IMR-90 (cell line): ENCODE measurements around the gene DHDDS. TPM values are rescaled to one million over a fixed set of nuclear protein-coding genes. Genes with fewer than 3 reads are reported as not detected.

Source experiments
- ATAC-seq: fragments of 200-7000 bp; cut with Tn5 transposase; 2 replicates; pipeline ENCODE4 v1.9.1; 2020; ENCODE audit warnings: low read depth, mild to moderate bottlenecking, moderate library complexity
- BruUV-seq: library from RNA; stranded (reverse); fragments of 400-500 nt; replicated peaks from 2 replicates; lab custom pipeline; 2021; lab: Mats Ljungman, UMichigan
- CTCF ChIA-PET: fragments of 300-600 bp; formaldehyde crosslinking; extraction: SDS; loops from one replicate; lab custom pipeline; 2021; ENCODE audit warnings: antibody characterized with exemption; lab: Yijun Ruan, JAX
- POLR2A ChIA-PET: fragments of 300-600 bp; sonication (Branson Sonifier 250); formaldehyde crosslinking; loops from one replicate; lab custom pipeline; 2022; ENCODE audit warnings: antibody characterized with exemption; ENCODE audit not compliant: unreplicated experiment; lab: Charles Lee
- DNase-seq: peaks from one replicate; pipeline ENCODE4 v3.0.0; 2013
- H2AFZ ChIP-seq: replicated peaks from 2 replicates; pipeline ENCODE3; 2013; ENCODE audit warnings: low read length, mild to moderate bottlenecking; ENCODE audit not compliant: poor library complexity
- H2AK5ac ChIP-seq: 2 replicates; pipeline ENCODE4 v1.6.1; 2013; ENCODE audit warnings: low read depth, low read length, inconsistent platforms
- H2AK9ac ChIP-seq: replicated peaks from 2 replicates; pipeline ENCODE3; 2013; ENCODE audit warnings: mild to moderate bottlenecking, low read depth, low read length, moderate library complexity; ENCODE audit not compliant: poor library complexity
- H2BK120ac ChIP-seq: 2 replicates; pipeline ENCODE4 v1.6.1; 2013; ENCODE audit warnings: low read depth, low read length, inconsistent platforms
- H2BK15ac ChIP-seq: 3 replicates; pipeline ENCODE4 v1.6.1; 2013; ENCODE audit warnings: low read depth, low read length, inconsistent platforms
- H2BK20ac ChIP-seq: 2 replicates; pipeline ENCODE4 v1.6.1; 2013; ENCODE audit warnings: low read depth, mild to moderate bottlenecking, inconsistent platforms, low read length, moderate library complexity
- H2BK5ac ChIP-seq: 2 replicates; pipeline ENCODE4 v1.6.1; 2013; ENCODE audit warnings: mild to moderate bottlenecking, low read depth, low read length, inconsistent platforms; ENCODE audit not compliant: poor library complexity, severe bottlenecking
- H3K14ac ChIP-seq: replicated peaks from 2 replicates; pipeline ENCODE4 v1.6.1; 2013; ENCODE audit warnings: low read depth, low read length, inconsistent platforms
- H3K18ac ChIP-seq: 2 replicates; pipeline ENCODE4 v1.6.1; 2013; ENCODE audit warnings: low read depth, low read length, control low read depth
- H3K23ac ChIP-seq: 2 replicates; pipeline ENCODE4 v1.6.1; 2013; ENCODE audit warnings: low read depth, low read length, inconsistent platforms
- H3K27ac ChIP-seq: 2 replicates; pipeline ENCODE4 v1.5.1; 2013; ENCODE audit warnings: mild to moderate bottlenecking, control low read depth, low read length; ENCODE audit not compliant: insufficient read depth
- H3K27me3 ChIP-seq: 2 replicates; pipeline ENCODE4 v1.6.1; 2013; ENCODE audit warnings: low read length; ENCODE audit not compliant: control insufficient read depth, insufficient read depth
- H3K36me3 ChIP-seq: 2 replicates; pipeline ENCODE4 v1.6.1; 2013; ENCODE audit warnings: low read length, mixed read lengths; ENCODE audit not compliant: control insufficient read depth, insufficient read depth
- H3K4ac ChIP-seq: 2 replicates; pipeline ENCODE4 v1.6.1; 2013; ENCODE audit warnings: low read depth, low read length, inconsistent platforms
- H3K4me1 ChIP-seq: 2 replicates; pipeline ENCODE4 v1.6.1; 2013; ENCODE audit warnings: low read length, mixed read lengths; ENCODE audit not compliant: control insufficient read depth, insufficient read depth
- H3K4me2 ChIP-seq: 2 replicates; pipeline ENCODE4 v1.6.1; 2013; ENCODE audit warnings: low read depth, mild to moderate bottlenecking, control low read depth, low read length, moderate library complexity
- H3K4me3 ChIP-seq: 2 replicates; pipeline ENCODE4 v1.5.1; 2013; ENCODE audit warnings: low read depth, mild to moderate bottlenecking, control low read depth, low read length, moderate library complexity; ENCODE audit not compliant: insufficient read depth
- H3K56ac ChIP-seq: 2 replicates; pipeline ENCODE4 v1.6.1; 2013; ENCODE audit warnings: low read length, inconsistent platforms; ENCODE audit not compliant: insufficient read depth; ENCODE audit errors: extremely low read depth
- H3K79me1 ChIP-seq, 2 experiments: 2 replicates each; pipeline ENCODE4 v1.6.1; 2013; ENCODE audit warnings: low read length in 2 of 2, inconsistent platforms in 1 of 2, low read depth in 1 of 2
- H3K9ac ChIP-seq: 2 replicates; pipeline ENCODE4 v1.6.1; 2013; ENCODE audit warnings: low read depth, low read length, control low read depth
- H3K9me1 ChIP-seq: 2 replicates; pipeline ENCODE4 v1.6.1; 2013; ENCODE audit warnings: low read length, inconsistent platforms; ENCODE audit not compliant: insufficient read depth
- H3K9me3 ChIP-seq: 2 replicates; pipeline ENCODE4 v1.6.1; 2013; ENCODE audit warnings: low read length; ENCODE audit not compliant: control insufficient read depth, insufficient read depth
- H4K20me1 ChIP-seq: 2 replicates; pipeline ENCODE4 v1.6.1; 2013; ENCODE audit warnings: low read length, inconsistent platforms; ENCODE audit not compliant: insufficient read depth
- H4K5ac ChIP-seq: 2 replicates; pipeline ENCODE4 v1.6.1; 2013; ENCODE audit warnings: mild to moderate bottlenecking, low read depth, low read length, control low read depth
- H4K8ac ChIP-seq, 2 experiments: 2 replicates each; pipeline ENCODE4 v1.6.1; 2013; ENCODE audit warnings: low read depth in 2 of 2, low read length in 2 of 2, control low read depth in 1 of 2, inconsistent platforms in 1 of 2
- H4K91ac ChIP-seq: 2 replicates; pipeline ENCODE4 v1.6.1; 2013; ENCODE audit warnings: low read depth, low read length, inconsistent platforms; ENCODE audit not compliant: insufficient read depth
- CHD1 ChIP-seq: IDR thresholded peaks from 2 replicates; pipeline ENCODE4 v1.6.1; 2012; ENCODE audit warnings: low read depth, low read length, improper control_type of control experiment
- MAZ ChIP-seq: IDR thresholded peaks from 2 replicates; pipeline ENCODE4 v1.6.1; 2012; ENCODE audit warnings: low read depth, mild to moderate bottlenecking, low read length, improper control_type of control experiment, moderate library complexity, borderline replicate concordance
- MXI1 ChIP-seq: IDR thresholded peaks from 2 replicates; pipeline ENCODE4 v1.6.1; 2012; ENCODE audit warnings: low read depth, mild to moderate bottlenecking, low read length, moderate library complexity, borderline replicate concordance
- POLR2A ChIP-seq: IDR thresholded peaks from 2 replicates; pipeline ENCODE4 v1.6.1; 2012; ENCODE audit warnings: mild to moderate bottlenecking, low read depth, low read length
- RAD21 ChIP-seq: IDR thresholded peaks from 2 replicates; pipeline ENCODE4 v1.6.1; 2012; ENCODE audit warnings: low read length, improper control_type of control experiment
- RCOR1 ChIP-seq: IDR thresholded peaks from 2 replicates; pipeline ENCODE4 v1.6.1; 2012; ENCODE audit warnings: mild to moderate bottlenecking, low read length, improper control_type of control experiment; ENCODE audit not compliant: insufficient replicate concordance
- WGBS, 2 experiments: methylation state at CpG; one replicate each; pipeline versions ENCODE4 v1.1.5 to v1.1.7; 2013; ENCODE audit warnings: missing lambda C conversion rate in 2 of 2; ENCODE audit not compliant: insufficient read length in 1 of 2; ENCODE audit errors: extremely low coverage in 2 of 2; 5-methylcytosine and 5-hydroxymethylcytosine counted together
- dilution Hi-C: fragments of 300-500 bp; cut with HindIII; formaldehyde crosslinking; loops from one replicate; pipeline ENCODE4 v1.14.3; 2018; ENCODE audit warnings: low sequenced_read_pairs; ENCODE audit not compliant: unreplicated experiment
- in situ Hi-C: fragments of 300-500 bp; cut with MboI; formaldehyde crosslinking; loops from 3 replicates; pipeline ENCODE4 v1.14.3; 2019; ENCODE audit warnings: low sequenced_read_pairs, inconsistent platforms, mixed read lengths
- intact Hi-C: fragments of 100-400 bp; cut with micrococcal nuclease; formaldehyde crosslinking; loops from 2 replicates; pipeline ENCODE4 v1.10.0; 2022
- polyA plus RNA-seq, 3 experiments: library from polyadenylated mRNA; depleted of rRNA; stranded (reverse); fragments of >200 nt; gene quantifications; 2 replicates each; pipeline ENCODE4 v1.2.3, GENCODE V29; 2012; ENCODE audit warnings: low replicate concordance in 1 of 3
- total RNA-seq: library from RNA; depleted of rRNA; stranded (reverse); fragments of >200 nt; gene quantifications from 2 replicates; pipeline ENCODE4 v1.2.3, GENCODE V29; 2012
- TF ChIP-seq, protein P1 (sequence below): conservative IDR thresholded peaks from 2 replicates; pipeline ENCODE4 v1.5.1; 2012; ENCODE audit warnings: mild to moderate bottlenecking, low read depth, low read length, improper control_type of control experiment
- TF ChIP-seq, protein P2 (sequence below): fragments of 150-350 bp; IDR thresholded peaks from 2 replicates; pipeline ENCODE4 v1.6.1; 2016; ENCODE audit warnings: low read depth, mild to moderate bottlenecking, low read length, moderate library complexity, borderline replicate concordance

DHDDS gene
- total and polyA plus RNA-seq, 2 of the 4 experiments (the other 2 are of a cell fraction) = 49.3 to 67.7 TPM

DNA sequence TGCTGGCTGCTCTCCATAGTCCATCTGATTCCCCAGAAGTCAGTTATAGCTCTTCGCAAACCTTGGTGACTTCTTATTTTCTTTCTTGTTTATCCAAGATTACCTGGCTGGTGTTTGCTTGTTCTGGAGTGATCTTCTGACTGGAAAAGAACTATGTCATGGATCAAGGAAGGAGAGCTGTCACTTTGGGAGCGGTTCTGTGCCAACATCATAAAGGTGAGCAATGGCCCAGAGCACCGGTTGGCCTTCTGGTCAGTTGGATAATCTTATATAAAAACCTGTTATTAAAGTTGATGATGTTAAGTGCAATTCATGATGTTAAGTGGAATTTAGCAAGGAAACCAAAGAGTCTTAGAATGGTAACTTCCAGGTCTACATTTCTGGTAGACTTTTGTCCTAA lies 672 bp downstream of the DHDDS start:
- H4K5ac ChIP-seq = peak overlapping the region; percentile 35; the same call in 1 of the 2 replicates
- H3K27me3 ChIP-seq = peaks cover 4% of the 10 kb centered on the region; the same call in 1 of the 2 replicates
- peaks cover 20 to 23% of the 10 kb centered on the region in 2 experiments for H3K79me1 ChIP-seq
- H2AK9ac ChIP-seq = no peak overlapping the region
- peak overlapping the region; percentile 66; the same call in 1 of the 3 replicates for H2BK15ac ChIP-seq
- peak overlapping the region; percentile 88 for H3K4me2 ChIP-seq
- H4K20me1 ChIP-seq = no peaks in the 10 kb centered on the region
- WGBS, 2 experiments = no CpG with 5 or more reads among the region's 3 CpGs
- H2BK20ac ChIP-seq = no peak overlapping the region
- peak overlapping the region; percentile 86; the same call in 1 of the 2 replicates for H2AK5ac ChIP-seq
- H4K8ac ChIP-seq = peak overlapping the region; percentile 84 to 98
- peak overlapping the region; percentile 90 for H3K14ac ChIP-seq
- peaks cover 5% of the 10 kb centered on the region; the same call in 1 of the 2 replicates for H3K9me1 ChIP-seq
- CTCF ChIA-PET = interaction anchor here (1.4 to 1.5 kb wide), 2 partner anchors 16 to 68 kb away, joined by 3 to 9 read pairs; no protein-coding TSS in a partner anchor
- peak overlapping the region; percentile 50; the same call in 1 of the 2 replicates for H4K91ac ChIP-seq
- H3K4ac ChIP-seq = peak overlapping the region; percentile 82
- H3K36me3 ChIP-seq = peaks cover 9% of the 10 kb centered on the region; the same call in 1 of the 2 replicates
- H2BK120ac ChIP-seq = no peak overlapping the region
- in situ Hi-C loops = no loop called here
- TF ChIP-seq MXI1 = no peak
- no peak for TF ChIP-seq RCOR1
- TF ChIP-seq, protein P1, sequence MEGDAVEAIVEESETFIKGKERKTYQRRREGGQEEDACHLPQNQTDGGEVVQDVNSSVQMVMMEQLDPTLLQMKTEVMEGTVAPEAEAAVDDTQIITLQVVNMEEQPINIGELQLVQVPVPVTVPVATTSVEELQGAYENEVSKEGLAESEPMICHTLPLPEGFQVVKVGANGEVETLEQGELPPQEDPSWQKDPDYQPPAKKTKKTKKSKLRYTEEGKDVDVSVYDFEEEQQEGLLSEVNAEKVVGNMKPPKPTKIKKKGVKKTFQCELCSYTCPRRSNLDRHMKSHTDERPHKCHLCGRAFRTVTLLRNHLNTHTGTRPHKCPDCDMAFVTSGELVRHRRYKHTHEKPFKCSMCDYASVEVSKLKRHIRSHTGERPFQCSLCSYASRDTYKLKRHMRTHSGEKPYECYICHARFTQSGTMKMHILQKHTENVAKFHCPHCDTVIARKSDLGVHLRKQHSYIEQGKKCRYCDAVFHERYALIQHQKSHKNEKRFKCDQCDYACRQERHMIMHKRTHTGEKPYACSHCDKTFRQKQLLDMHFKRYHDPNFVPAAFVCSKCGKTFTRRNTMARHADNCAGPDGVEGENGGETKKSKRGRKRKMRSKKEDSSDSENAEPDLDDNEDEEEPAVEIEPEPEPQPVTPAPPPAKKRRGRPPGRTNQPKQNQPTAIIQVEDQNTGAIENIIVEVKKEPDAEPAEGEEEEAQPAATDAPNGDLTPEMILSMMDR = no peak
- TF ChIP-seq RAD21 = no peak
- no peak for TF ChIP-seq CHD1
- TF ChIP-seq MAZ = no peak
- TF ChIP-seq, protein P2, sequence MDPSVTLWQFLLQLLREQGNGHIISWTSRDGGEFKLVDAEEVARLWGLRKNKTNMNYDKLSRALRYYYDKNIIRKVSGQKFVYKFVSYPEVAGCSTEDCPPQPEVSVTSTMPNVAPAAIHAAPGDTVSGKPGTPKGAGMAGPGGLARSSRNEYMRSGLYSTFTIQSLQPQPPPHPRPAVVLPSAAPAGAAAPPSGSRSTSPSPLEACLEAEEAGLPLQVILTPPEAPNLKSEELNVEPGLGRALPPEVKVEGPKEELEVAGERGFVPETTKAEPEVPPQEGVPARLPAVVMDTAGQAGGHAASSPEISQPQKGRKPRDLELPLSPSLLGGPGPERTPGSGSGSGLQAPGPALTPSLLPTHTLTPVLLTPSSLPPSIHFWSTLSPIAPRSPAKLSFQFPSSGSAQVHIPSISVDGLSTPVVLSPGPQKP = no peak
- no peak for TF ChIP-seq POLR2A
- H2BK5ac ChIP-seq = no peak overlapping the region
- H2AFZ ChIP-seq = no peak overlapping the region
- no TSS peak for BruUV-seq
- no peak overlapping the region for H3K18ac ChIP-seq
- dilution Hi-C loops = no loop called here
- POLR2A ChIA-PET = no interaction called here
- 0 out of 2 replicates have a peak overlapping the region, but pooled peaks have one; percentile 13 for H3K27ac ChIP-seq
- intact Hi-C loops = no loop called here
- H3K4me1 ChIP-seq = peaks cover 1% of the 10 kb centered on the region; the same call in 1 of the 2 replicates
- peak overlapping the region; percentile 96 for H3K56ac ChIP-seq
- no peaks in the 10 kb centered on the region for H3K9me3 ChIP-seq
- peak overlapping the region; percentile 92 for H3K9ac ChIP-seq
- peak overlapping the region; percentile 61 for H3K4me3 ChIP-seq
- peak overlapping the region; percentile 55; the same call in 1 of the 2 replicates for H3K23ac ChIP-seq
- ATAC-seq = no peak
- no peak for DNase-seq
